Ishikawa (cell line): Measurements from ENCODE around the gene DPYSL3.

Source experiments
- CEBPB ChIP-seq: IDR thresholded peaks from 2 replicates; pipeline ENCODE4 v1.6.1; 2012
- CREB1 ChIP-seq: IDR thresholded peaks from 2 replicates; pipeline ENCODE4 v1.6.1; 2012; ENCODE audit warnings: low read depth
- EGR1 ChIP-seq: IDR thresholded peaks from 2 replicates; pipeline ENCODE4 v1.6.1; 2012
- EP300 ChIP-seq: IDR thresholded peaks from 2 replicates; pipeline ENCODE4 v1.6.1; 2012; ENCODE audit warnings: borderline replicate concordance
- FOXM1 ChIP-seq: IDR thresholded peaks from 2 replicates; pipeline ENCODE4 v1.6.1; 2012; ENCODE audit warnings: low read depth, borderline replicate concordance
- NFIC ChIP-seq: IDR thresholded peaks from 2 replicates; pipeline ENCODE4 v1.6.1; 2012
- RAD21 ChIP-seq: IDR thresholded peaks from 2 replicates; pipeline ENCODE4 v1.6.1; 2012; ENCODE audit warnings: low read depth
- TAF1 ChIP-seq: IDR thresholded peaks from 2 replicates; pipeline ENCODE4 v1.6.1; 2012; ENCODE audit warnings: low read depth, mild to moderate bottlenecking
- TCF12 ChIP-seq: IDR thresholded peaks from 2 replicates; pipeline ENCODE4 v1.6.1; 2012; ENCODE audit warnings: low read depth
- TEAD4 ChIP-seq: IDR thresholded peaks from 2 replicates; pipeline ENCODE4 v1.6.1; 2012
- YY1 ChIP-seq: IDR thresholded peaks from 2 replicates; pipeline ENCODE4 v1.6.1; 2012; ENCODE audit warnings: low read depth
- ZBTB7A ChIP-seq: IDR thresholded peaks from 2 replicates; pipeline ENCODE4 v1.6.1; 2012; ENCODE audit warnings: low read depth
- TF ChIP-seq, protein P1 (sequence below): IDR thresholded peaks from 2 replicates; pipeline ENCODE4 v1.6.1; 2012; ENCODE audit warnings: low read depth, mild to moderate bottlenecking
- TF ChIP-seq, protein P2 (sequence below): IDR thresholded peaks from 2 replicates; pipeline ENCODE4 v1.6.1; 2012
- TF ChIP-seq, protein P3 (sequence below): IDR thresholded peaks from 2 replicates; pipeline ENCODE4 v1.6.1; 2012

The DPYSL3 gene

DNA sequence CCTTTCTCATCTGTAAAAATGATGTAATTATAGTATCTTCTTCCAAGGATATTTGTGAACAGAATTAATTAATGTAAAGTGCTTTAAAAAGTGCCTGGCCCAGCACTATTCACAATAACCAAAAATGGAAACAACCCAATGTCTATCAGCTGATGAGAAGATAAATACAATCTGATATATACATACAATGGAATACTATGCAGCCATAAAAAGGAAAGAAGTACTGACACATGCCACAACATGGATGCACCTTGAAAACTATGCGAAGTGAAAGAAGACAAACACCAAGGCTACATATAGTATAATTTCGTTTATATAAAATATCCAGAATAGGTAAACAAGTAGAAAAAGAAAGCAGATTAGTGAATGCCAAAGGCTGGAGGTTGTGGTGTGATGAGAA, 24.1 kb downstream of the DPYSL3 start:
- TF ChIP-seq YY1 (no peak), TEAD4 (no peak), TCF12 (no peak), EP300 (no peak), CREB1 (no peak), RAD21 (no peak), ZBTB7A (no peak), FOXM1 (no peak), CEBPB (no peak), NFIC (no peak), EGR1 (no peak), TAF1 (no peak)
- TF ChIP-seq, protein P1, sequence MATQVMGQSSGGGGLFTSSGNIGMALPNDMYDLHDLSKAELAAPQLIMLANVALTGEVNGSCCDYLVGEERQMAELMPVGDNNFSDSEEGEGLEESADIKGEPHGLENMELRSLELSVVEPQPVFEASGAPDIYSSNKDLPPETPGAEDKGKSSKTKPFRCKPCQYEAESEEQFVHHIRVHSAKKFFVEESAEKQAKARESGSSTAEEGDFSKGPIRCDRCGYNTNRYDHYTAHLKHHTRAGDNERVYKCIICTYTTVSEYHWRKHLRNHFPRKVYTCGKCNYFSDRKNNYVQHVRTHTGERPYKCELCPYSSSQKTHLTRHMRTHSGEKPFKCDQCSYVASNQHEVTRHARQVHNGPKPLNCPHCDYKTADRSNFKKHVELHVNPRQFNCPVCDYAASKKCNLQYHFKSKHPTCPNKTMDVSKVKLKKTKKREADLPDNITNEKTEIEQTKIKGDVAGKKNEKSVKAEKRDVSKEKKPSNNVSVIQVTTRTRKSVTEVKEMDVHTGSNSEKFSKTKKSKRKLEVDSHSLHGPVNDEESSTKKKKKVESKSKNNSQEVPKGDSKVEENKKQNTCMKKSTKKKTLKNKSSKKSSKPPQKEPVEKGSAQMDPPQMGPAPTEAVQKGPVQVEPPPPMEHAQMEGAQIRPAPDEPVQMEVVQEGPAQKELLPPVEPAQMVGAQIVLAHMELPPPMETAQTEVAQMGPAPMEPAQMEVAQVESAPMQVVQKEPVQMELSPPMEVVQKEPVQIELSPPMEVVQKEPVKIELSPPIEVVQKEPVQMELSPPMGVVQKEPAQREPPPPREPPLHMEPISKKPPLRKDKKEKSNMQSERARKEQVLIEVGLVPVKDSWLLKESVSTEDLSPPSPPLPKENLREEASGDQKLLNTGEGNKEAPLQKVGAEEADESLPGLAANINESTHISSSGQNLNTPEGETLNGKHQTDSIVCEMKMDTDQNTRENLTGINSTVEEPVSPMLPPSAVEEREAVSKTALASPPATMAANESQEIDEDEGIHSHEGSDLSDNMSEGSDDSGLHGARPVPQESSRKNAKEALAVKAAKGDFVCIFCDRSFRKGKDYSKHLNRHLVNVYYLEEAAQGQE = no peak
- TF ChIP-seq, protein P2, sequence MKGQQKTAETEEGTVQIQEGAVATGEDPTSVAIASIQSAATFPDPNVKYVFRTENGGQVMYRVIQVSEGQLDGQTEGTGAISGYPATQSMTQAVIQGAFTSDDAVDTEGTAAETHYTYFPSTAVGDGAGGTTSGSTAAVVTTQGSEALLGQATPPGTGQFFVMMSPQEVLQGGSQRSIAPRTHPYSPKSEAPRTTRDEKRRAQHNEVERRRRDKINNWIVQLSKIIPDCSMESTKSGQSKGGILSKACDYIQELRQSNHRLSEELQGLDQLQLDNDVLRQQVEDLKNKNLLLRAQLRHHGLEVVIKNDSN = no peak
- TF ChIP-seq, protein P3, sequence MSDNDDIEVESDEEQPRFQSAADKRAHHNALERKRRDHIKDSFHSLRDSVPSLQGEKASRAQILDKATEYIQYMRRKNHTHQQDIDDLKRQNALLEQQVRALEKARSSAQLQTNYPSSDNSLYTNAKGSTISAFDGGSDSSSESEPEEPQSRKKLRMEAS = no peak

DNA sequence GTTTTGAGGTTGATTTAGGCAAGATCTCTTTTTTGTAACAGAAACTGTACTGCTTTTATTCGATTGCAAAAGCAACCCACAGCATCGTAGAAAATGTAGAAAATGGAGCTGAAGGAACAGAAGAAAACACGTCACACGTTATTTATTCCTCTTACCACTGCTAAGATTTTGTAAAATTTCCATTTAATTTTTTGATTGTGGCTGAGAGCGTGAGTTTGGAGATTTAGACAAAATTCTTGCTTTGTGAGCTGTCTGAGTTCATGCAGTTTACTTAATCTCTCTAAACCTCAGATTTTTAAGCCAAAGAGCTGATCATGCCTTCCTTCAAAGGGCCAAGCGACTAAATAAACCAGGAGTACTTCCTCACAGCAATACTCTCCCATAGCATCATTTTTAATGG, 24.8 kb downstream of the DPYSL3 start:
- TF ChIP-seq EGR1 (no peak), EP300 (no peak)
- TF ChIP-seq, protein P1 = no peak

DNA sequence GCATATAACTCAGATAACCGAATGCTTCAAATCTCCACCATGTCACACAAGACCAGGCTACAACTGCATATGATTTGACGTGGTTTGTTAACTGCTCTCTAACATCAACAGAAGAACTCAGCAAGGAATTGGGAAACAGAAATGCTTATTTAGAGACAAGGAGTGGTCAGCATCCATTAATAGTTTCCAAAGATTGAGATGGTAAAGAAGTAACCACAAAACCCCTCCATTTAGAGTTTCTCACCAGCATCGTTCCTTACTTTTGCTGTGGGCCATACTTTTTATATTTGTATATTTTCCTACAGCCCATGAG, 25.2 kb downstream of the DPYSL3 start:
- TF ChIP-seq TAF1 (no peak), TEAD4 (no peak)

DNA sequence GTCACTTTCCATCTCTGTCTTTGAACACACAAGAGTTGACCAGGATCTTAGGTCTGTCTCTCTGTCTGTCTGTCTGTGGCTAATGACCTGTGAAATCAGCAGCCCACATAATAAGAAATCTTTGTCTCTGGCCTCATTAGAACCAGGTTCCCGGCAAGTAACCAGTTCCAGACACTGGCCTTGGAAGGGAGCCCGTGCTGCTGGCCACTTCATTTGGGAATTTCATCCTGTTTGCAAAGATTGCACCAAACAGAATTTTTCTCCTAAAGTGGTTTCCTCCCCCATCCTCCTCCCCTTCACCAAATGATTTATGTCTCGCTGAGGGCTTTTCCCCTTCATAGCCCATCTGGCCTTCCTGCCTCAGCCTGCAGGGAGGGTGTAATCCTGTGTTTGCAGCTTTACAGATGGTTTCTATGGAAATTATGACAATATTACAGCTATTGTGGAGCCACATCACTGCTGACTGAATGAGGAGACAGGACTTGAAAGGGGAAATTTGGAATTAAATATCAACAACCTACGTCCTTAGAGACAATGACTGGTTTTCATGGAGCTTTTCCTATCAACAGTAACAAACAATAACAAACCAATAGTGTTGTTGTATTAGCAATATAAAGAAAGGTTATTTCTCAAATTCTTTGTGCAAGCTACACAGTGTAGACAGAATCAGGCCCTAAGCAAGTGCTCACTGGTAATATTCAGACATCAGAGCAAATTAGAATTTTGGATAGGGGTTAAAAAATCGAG, 25.7 kb downstream of the DPYSL3 start:
- TF ChIP-seq TEAD4 (no peak), FOXM1 (no peak), CEBPB (no peak), NFIC (no peak), EP300 (no peak), ZBTB7A (no peak), TAF1 (no peak), RAD21 (no peak), TCF12 (no peak), CREB1 (no peak), EGR1 (no peak), YY1 (no peak)
- TF ChIP-seq, protein P3 = no peak
- TF ChIP-seq, protein P1 = no peak
- TF ChIP-seq, protein P2 = no peak

DNA sequence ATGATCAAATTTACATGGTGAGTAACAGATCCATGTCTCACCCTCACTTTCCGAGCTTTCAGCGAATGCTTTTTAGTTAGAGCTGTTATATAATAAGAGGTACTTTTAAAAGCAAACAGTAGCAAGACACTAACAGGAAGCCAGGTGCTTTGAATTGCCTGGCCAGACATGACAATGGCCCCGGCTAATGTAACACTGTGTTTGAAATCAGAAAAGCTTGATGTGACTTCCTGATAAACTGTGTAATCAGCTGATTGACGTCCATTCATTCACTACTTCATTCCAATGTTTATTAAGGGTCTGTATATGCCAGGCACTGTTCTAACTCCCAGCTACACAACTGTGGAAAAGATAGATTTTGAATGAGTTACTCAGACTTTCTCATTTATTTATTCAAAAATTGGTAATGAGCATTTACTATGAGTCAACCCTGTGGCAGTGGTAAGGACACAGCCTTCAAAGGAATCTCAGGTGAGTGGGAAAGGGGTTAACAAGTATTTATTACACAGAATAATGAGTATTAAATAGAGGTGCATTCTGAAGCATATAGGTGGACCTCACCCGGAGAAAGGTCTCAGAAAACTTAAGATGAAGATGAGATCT, 26.6 kb downstream of the DPYSL3 start:
- TF ChIP-seq CREB1 (no peak), ZBTB7A (no peak), TEAD4 (no peak), FOXM1 (no peak), EGR1 (no peak), TAF1 (no peak), CEBPB (no peak), TCF12 (no peak), YY1 (no peak), EP300 (no peak)
- TF ChIP-seq, protein P3 = no peak
- TF ChIP-seq, protein P2 = no peak
- TF ChIP-seq, protein P1 = no peak
